ENCODE data around the gene SRP14.

Gene SRP14

GRCh38 chr15:40053079-40053830 is 14.3 kb upstream of the SRP14 start:
- no peak overlapping the region for H3K4me3 ChIP-seq (ENCODE audit: low read depth, low read length)
- peak; percentile 6 for TF ChIP-seq CTCF (IDR thresholded peaks at IDR 0.05; ENCODE audit: low read depth, low read length)
- DNase-seq (ENCODE audit: low read depth, low spot score): no peak
- in situ Hi-C loops (cut with HindIII; ENCODE audit: low sequenced_read_pairs): no loop called here

GRCh38 chr15:40052604-40053003 is 13.6 kb upstream of the SRP14 start:
- no peak overlapping the region for H3K4me3 ChIP-seq (ENCODE audit: low read depth, low read length)
- no peak for DNase-seq (ENCODE audit: low read depth, low spot score)
- in situ Hi-C loops (cut with HindIII; ENCODE audit: low sequenced_read_pairs): no loop called here
- TF ChIP-seq CTCF (IDR thresholded peaks at IDR 0.05; ENCODE audit: low read depth, low read length): no peak

- DNase-seq (ENCODE audit: low read depth, low spot score): no peak
- no peak overlapping the region for H3K4me3 ChIP-seq (ENCODE audit: low read depth, low read length)
- no peak for TF ChIP-seq CTCF (IDR thresholded peaks at IDR 0.05; ENCODE audit: low read depth, low read length)
- in situ Hi-C loops (cut with HindIII; ENCODE audit: low sequenced_read_pairs): no loop called here
These were observed 12.8 kb upstream of the SRP14 start for GRCh38 chr15:40051616-40052415.

- in situ Hi-C loops (cut with HindIII; ENCODE audit: low sequenced_read_pairs): no loop called here
- no peak for TF ChIP-seq CTCF (IDR thresholded peaks at IDR 0.05; ENCODE audit: low read depth, low read length)
- H3K4me3 ChIP-seq (ENCODE audit: low read depth, low read length): no peak overlapping the region
- DNase-seq (ENCODE audit: low read depth, low spot score): no peak
These were observed 11.9 kb upstream of the SRP14 start for GRCh38 chr15:40050788-40051470.

GRCh38 chr15:40048926-40049475 is 10.0 kb upstream of the SRP14 start:
- TF ChIP-seq CTCF (IDR thresholded peaks at IDR 0.05; ENCODE audit: low read depth, low read length): no peak
- no peak for DNase-seq (ENCODE audit: low read depth, low spot score)
- no peak overlapping the region for H3K4me3 ChIP-seq (ENCODE audit: low read depth, low read length)
- in situ Hi-C loops (cut with HindIII; ENCODE audit: low sequenced_read_pairs): no loop called here

GRCh38 chr15:40048211-40048792 is 9.3 kb upstream of the SRP14 start:
- no peak for TF ChIP-seq CTCF (IDR thresholded peaks at IDR 0.05; ENCODE audit: low read depth, low read length)
- in situ Hi-C loops (cut with HindIII; ENCODE audit: low sequenced_read_pairs): no loop called here
- H3K4me3 ChIP-seq (ENCODE audit: low read depth, low read length): no peak overlapping the region
- no peak for DNase-seq (ENCODE audit: low read depth, low spot score)

Data from astrocyte of the spinal cord (primary cell).